A549 (cell line): ENCODE data around the gene SUV39H1. TPM values are rescaled to one million over a fixed set of nuclear protein-coding genes. Genes with fewer than 3 reads are reported as not detected.

Experiments used
- ATAC-seq, 2 experiments: fragments of 200-7000 bp in 1 of 2; fragments of >200 bp in 1 of 2; cut with Nextera tagmentation in 1 of 2; cut with Tn5 transposase in 1 of 2; 3 replicates each; pipeline versions ENCODE4 v1.8.0 to v1.9.1; 2018 to 2020; ENCODE audit warnings: mild to moderate bottlenecking in 1 of 2, moderate library complexity in 1 of 2
- CTCF ChIA-PET: fragments of 300-600 bp; sonication (Branson Sonifier 250); formaldehyde crosslinking; extraction: SDS; loops from one replicate; lab custom pipeline; 2021; ENCODE audit warnings: antibody characterized with exemption, inconsistent platforms; lab: Yijun Ruan, JAX
- POLR2A ChIA-PET: fragments of 350-600 bp; formaldehyde crosslinking; extraction: SDS; loops from one replicate; lab custom pipeline; 2021; ENCODE audit warnings: antibody characterized with exemption, inconsistent platforms; lab: Yijun Ruan, JAX
- DNase-seq, 2 experiments: peaks; one replicate each; pipeline versions ENCODE4 v3.0.0 to v3.0.0-alpha.2; 2011 to 2016; ENCODE audit warnings: low read depth in 1 of 2, low spot score in 1 of 2
- FAIRE-seq: peaks from 2 replicates; lab custom pipeline; 2011; peaks lifted over from hg19 to GRCh38; lab: Jason Lieb, UNC
- H3K27ac ChIP-seq, 2 experiments: fragments of >200 bp; sonication (Bioruptor Twin); formaldehyde crosslinking; 3 replicates each; pipeline ENCODE4 v1.5.1; 2016 to 2017
- H3K4me1 ChIP-seq: fragments of >200 bp; sonication (Bioruptor Twin); formaldehyde crosslinking; 3 replicates; pipeline ENCODE4 v1.6.1; 2016
- H3K4me2 ChIP-seq: fragments of >200 bp; sonication (Bioruptor Twin); formaldehyde crosslinking; 3 replicates; pipeline ENCODE4 v1.6.1; 2016
- H3K4me3 ChIP-seq: fragments of >200 bp; sonication (Bioruptor Twin); formaldehyde crosslinking; 3 replicates; pipeline ENCODE4 v1.5.1; 2016
- H3K9me3 ChIP-seq: fragments of >200 bp; sonication (Bioruptor Twin); formaldehyde crosslinking; 3 replicates; pipeline ENCODE4 v1.6.1; 2016
- BCL3 ChIP-seq: fragments of >200 bp; sonication (Bioruptor Twin); formaldehyde crosslinking; IDR thresholded peaks from 3 replicates; pipeline ENCODE4 v1.6.1; 2016
- CBX2 ChIP-seq: fragments of 200-600 bp; sonication (generic); IDR thresholded peaks from 2 replicates; pipeline ENCODE4 v1.6.1; 2016; ENCODE audit warnings: low read depth, mild to moderate bottlenecking, borderline replicate concordance
- CHD2 ChIP-seq: fragments of 150-350 bp; IDR thresholded peaks from 2 replicates; pipeline ENCODE4 v1.6.1; 2014; ENCODE audit warnings: low read length; ENCODE audit not compliant: partially characterized antibody
- CHD4 ChIP-seq: fragments of 200-600 bp; sonication (generic); IDR thresholded peaks from 2 replicates; pipeline ENCODE4 v1.6.1; 2016; ENCODE audit warnings: antibody characterized with exemption, mild to moderate bottlenecking, borderline replicate concordance
- EHF ChIP-seq: fragments of 250-450 bp; sonication (Bioruptor Pico); IDR thresholded peaks from 2 replicates; pipeline ENCODE4 v1.5.0; 2020; ENCODE audit warnings: mild to moderate bottlenecking
- FOSL2 ChIP-seq, 2 experiments: fragments of 450-650 bp in 1 of 2; fragments of >200 bp in 1 of 2; sonication (Bioruptor Twin) in 1 of 2; formaldehyde crosslinking; IDR thresholded peaks; 2 replicates each; pipeline versions ENCODE4 v1.5.0 to v1.6.1; 2016 to 2020; ENCODE audit warnings: mild to moderate bottlenecking in 1 of 2, moderate library complexity in 1 of 2
- FOXS1 ChIP-seq: fragments of 250-450 bp; sonication (Bioruptor Pico); IDR thresholded peaks from 2 replicates; pipeline ENCODE4 v1.5.0; 2020; ENCODE audit warnings: mild to moderate bottlenecking, moderate library complexity
- HMGXB4 ChIP-seq: fragments of 250-450 bp; sonication (Bioruptor Pico); IDR thresholded peaks from 2 replicates; pipeline ENCODE4 v1.5.0; 2021; ENCODE audit warnings: mild to moderate bottlenecking, moderate library complexity, borderline replicate concordance
- HOXB5 ChIP-seq: fragments of 250-450 bp; sonication (Bioruptor Pico); IDR thresholded peaks from 2 replicates; pipeline ENCODE4 v1.5.0; 2020; ENCODE audit warnings: mild to moderate bottlenecking, moderate library complexity
- JUN ChIP-seq, 2 experiments: fragments of >200 bp; sonication (Bioruptor Twin); formaldehyde crosslinking; IDR thresholded peaks; 2 replicates in 1 of 2; 3 replicates in 1 of 2; pipeline ENCODE4 v1.6.1; 2016 to 2017
- NFE2L2 ChIP-seq: fragments of 150-350 bp; conservative IDR thresholded peaks from 2 replicates; pipeline ENCODE4 v1.6.1; 2014; ENCODE audit warnings: low read length
- POLR2AphosphoS2 ChIP-seq: conservative IDR thresholded peaks from 2 replicates; pipeline ENCODE4 v1.6.1; 2012; ENCODE audit warnings: low read length, improper control_type of control experiment, inconsistent platforms
- RAD21 ChIP-seq, 2 experiments: fragments of >200 bp in 1 of 2; sonication (Bioruptor Twin) in 1 of 2; formaldehyde crosslinking in 1 of 2; IDR thresholded peaks in 1 of 2; conservative IDR thresholded peaks in 1 of 2; 2 replicates in 1 of 2; 3 replicates in 1 of 2; pipeline ENCODE4 v1.6.1; 2012 to 2018; ENCODE audit warnings: inconsistent platforms in 1 of 2
- RARB ChIP-seq: fragments of 250-450 bp; sonication (Bioruptor Pico); IDR thresholded peaks from 2 replicates; pipeline ENCODE4 v1.8.0; 2021; ENCODE audit warnings: mild to moderate bottlenecking, moderate library complexity
- RFX5 ChIP-seq: fragments of 450-650 bp; IDR thresholded peaks from 2 replicates; pipeline ENCODE4 v1.7.1; 2014; ENCODE audit warnings: antibody characterized with exemption, mild to moderate bottlenecking, moderate library complexity
- TFCP2L1 ChIP-seq: fragments of 250-450 bp; sonication (Bioruptor Pico); IDR thresholded peaks from 2 replicates; pipeline ENCODE4 v1.5.0; 2021; ENCODE audit warnings: mild to moderate bottlenecking
- ZC3H11A ChIP-seq: fragments of 450-650 bp; IDR thresholded peaks from 2 replicates; pipeline ENCODE4 v1.6.1; 2014; ENCODE audit warnings: antibody characterized with exemption, mild to moderate bottlenecking
- ZFP36 ChIP-seq: fragments of 450-650 bp; IDR thresholded peaks from 2 replicates; pipeline ENCODE4 v1.6.1; 2014; ENCODE audit warnings: borderline replicate concordance; ENCODE audit not compliant: partially characterized antibody
- ZNF302 ChIP-seq: fragments of 250-450 bp; sonication (Bioruptor Pico); IDR thresholded peaks from 2 replicates; pipeline ENCODE4 v1.9.0; 2021; ENCODE audit warnings: inconsistent platforms, mild to moderate bottlenecking, moderate library complexity
- WGBS: methylation state at CpG from one replicate; pipeline ENCODE4 v1.1.6; 2017; ENCODE audit errors: missing lambda C conversion rate; 5-methylcytosine and 5-hydroxymethylcytosine counted together
- polyA plus RNA-seq, 4 experiments: library from polyadenylated mRNA; depleted of rRNA in 3 of 4; stranded (reverse); fragments of >200 nt; fragmentation: RNase III in 1 of 4; extraction: RNeasy Plus Mini Kit Qiagen cat#74134 plus additional on column Dnase treatment in 1 of 4; gene quantifications; 2 replicates in 3 of 4; 3 replicates in 1 of 4; pipeline ENCODE4 v1.2.3, GENCODE V29; 2011 to 2017
- TF ChIP-seq, protein P1 (sequence below): fragments of >200 bp; sonication (Bioruptor Twin); formaldehyde crosslinking; IDR thresholded peaks from 3 replicates; pipeline ENCODE4 v1.5.1; 2016
- TF ChIP-seq, protein P2 (sequence below): fragments of 200-600 bp; sonication (generic); IDR thresholded peaks from 2 replicates; pipeline ENCODE4 v1.6.1; 2016; ENCODE audit warnings: antibody characterized with exemption, mild to moderate bottlenecking, moderate library complexity
- TF ChIP-seq, protein P3 (sequence below): fragments of >200 bp; sonication (Bioruptor Twin); formaldehyde crosslinking; IDR thresholded peaks from 2 replicates; pipeline ENCODE4 v1.6.1; 2016

SUV39H1 gene
- polyA plus RNA-seq, 2 of the 4 experiments (the other 2 are of a cell fraction), result 13.4 to 19.9 TPM

DNA sequence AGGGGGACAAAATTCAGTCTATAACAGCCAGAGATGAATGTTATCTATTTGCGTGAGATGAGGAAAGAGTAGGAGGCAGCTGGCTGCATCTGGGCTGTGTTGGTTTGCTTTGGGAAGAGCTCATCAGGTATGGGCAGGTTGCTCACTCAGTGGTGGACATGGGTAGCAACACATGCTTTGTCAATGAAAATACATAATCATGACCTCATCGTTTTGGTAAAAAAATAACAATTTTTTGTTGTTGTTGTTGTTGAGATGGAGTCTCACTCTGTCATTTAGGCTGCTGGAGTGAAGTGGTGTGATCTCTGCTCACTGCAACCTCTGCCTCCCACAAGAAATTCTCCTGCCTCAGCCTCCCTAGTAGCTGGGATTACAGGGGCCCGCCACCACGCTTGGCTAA, 48.7 kb downstream of the SUV39H1 start:
- 76% methylated on average over 4 of the region's 4 CpGs for WGBS
- no peaks in the 10 kb centered on the region for H3K9me3 ChIP-seq
- no peak for FAIRE-seq
- no peaks in the 10 kb centered on the region for H3K4me1 ChIP-seq
- POLR2A ChIA-PET, result no interaction called here
- no peak overlapping the region for H3K4me2 ChIP-seq
- TF ChIP-seq ZNF302 (no peak), HOXB5 (CRISPR knock-in tag) (no peak), EHF (CRISPR knock-in tag) (no peak), TFCP2L1 (CRISPR knock-in tag) (no peak), FOSL2 (IDR thresholded peaks at IDR 0.05) (no peak), FOSL2 (CRISPR knock-in tag; IDR thresholded peaks at IDR 0.05) (no peak), CHD2 (no peak), POLR2AphosphoS2 (no peak), ZC3H11A (no peak), RAD21 (conservative IDR thresholded peaks at IDR 0.05 in 1 of 2, IDR thresholded peaks at IDR 0.05 in 1 of 2) (no peak), CBX2 (no peak), ZFP36 (no peak)
- TF ChIP-seq, all 56 proteins: peak for 0
- CTCF ChIA-PET, result no interaction called here
- Histone ChIP-seq H3K27ac (no peak overlapping the region), H3K4me3 (no peak overlapping the region)
- DNase-seq (no peak), ATAC-seq (no peak)

DNA sequence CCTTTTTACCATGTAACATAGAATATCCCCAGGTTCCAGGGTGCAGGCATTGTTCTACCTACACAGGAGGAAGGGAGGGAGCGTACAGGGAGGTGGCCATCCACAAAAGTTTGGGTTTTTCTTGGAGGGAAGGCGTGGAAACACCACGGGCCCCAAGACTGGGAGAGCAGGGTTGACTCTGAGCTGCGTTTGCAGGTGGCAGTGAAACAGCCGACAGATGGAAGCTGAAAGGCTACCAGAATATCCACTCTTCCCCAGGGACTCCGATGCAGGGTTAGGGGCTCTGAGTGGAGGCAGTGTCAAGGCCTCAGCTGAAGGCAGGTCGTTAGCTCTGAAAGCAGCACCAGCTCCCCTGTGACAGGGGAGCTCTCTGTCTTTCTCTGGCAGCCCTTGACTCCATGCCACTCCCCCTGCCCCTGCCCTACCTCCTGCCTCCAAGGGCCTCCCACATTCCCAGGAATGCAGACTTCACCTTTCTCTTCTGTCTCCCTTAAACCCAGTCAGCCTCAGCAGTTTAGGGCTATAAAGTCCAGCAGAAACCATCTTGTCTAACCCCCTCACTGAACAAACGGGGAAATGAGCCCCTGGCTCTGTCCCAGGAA, 51.0 kb downstream of the SUV39H1 start:
- TF ChIP-seq BCL3 (no peak), HMGXB4 (CRISPR knock-in tag) (no peak), FOSL2 (IDR thresholded peaks at IDR 0.05) (no peak), FOSL2 (CRISPR knock-in tag; IDR thresholded peaks at IDR 0.05) (no peak), FOXS1 (no peak), NFE2L2 (no peak), RAD21 (conservative IDR thresholded peaks at IDR 0.05 in 1 of 2, IDR thresholded peaks at IDR 0.05 in 1 of 2) (no peak), JUN (IDR thresholded peaks at IDR 0.05) (no peak), RARB (CRISPR knock-in tag) (no peak), CHD4 (no peak), ZNF302 (no peak), RFX5 (no peak)
- TF ChIP-seq, protein P1, sequence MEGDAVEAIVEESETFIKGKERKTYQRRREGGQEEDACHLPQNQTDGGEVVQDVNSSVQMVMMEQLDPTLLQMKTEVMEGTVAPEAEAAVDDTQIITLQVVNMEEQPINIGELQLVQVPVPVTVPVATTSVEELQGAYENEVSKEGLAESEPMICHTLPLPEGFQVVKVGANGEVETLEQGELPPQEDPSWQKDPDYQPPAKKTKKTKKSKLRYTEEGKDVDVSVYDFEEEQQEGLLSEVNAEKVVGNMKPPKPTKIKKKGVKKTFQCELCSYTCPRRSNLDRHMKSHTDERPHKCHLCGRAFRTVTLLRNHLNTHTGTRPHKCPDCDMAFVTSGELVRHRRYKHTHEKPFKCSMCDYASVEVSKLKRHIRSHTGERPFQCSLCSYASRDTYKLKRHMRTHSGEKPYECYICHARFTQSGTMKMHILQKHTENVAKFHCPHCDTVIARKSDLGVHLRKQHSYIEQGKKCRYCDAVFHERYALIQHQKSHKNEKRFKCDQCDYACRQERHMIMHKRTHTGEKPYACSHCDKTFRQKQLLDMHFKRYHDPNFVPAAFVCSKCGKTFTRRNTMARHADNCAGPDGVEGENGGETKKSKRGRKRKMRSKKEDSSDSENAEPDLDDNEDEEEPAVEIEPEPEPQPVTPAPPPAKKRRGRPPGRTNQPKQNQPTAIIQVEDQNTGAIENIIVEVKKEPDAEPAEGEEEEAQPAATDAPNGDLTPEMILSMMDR, result no peak
- TF ChIP-seq, protein P2, sequence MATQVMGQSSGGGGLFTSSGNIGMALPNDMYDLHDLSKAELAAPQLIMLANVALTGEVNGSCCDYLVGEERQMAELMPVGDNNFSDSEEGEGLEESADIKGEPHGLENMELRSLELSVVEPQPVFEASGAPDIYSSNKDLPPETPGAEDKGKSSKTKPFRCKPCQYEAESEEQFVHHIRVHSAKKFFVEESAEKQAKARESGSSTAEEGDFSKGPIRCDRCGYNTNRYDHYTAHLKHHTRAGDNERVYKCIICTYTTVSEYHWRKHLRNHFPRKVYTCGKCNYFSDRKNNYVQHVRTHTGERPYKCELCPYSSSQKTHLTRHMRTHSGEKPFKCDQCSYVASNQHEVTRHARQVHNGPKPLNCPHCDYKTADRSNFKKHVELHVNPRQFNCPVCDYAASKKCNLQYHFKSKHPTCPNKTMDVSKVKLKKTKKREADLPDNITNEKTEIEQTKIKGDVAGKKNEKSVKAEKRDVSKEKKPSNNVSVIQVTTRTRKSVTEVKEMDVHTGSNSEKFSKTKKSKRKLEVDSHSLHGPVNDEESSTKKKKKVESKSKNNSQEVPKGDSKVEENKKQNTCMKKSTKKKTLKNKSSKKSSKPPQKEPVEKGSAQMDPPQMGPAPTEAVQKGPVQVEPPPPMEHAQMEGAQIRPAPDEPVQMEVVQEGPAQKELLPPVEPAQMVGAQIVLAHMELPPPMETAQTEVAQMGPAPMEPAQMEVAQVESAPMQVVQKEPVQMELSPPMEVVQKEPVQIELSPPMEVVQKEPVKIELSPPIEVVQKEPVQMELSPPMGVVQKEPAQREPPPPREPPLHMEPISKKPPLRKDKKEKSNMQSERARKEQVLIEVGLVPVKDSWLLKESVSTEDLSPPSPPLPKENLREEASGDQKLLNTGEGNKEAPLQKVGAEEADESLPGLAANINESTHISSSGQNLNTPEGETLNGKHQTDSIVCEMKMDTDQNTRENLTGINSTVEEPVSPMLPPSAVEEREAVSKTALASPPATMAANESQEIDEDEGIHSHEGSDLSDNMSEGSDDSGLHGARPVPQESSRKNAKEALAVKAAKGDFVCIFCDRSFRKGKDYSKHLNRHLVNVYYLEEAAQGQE, result no peak
- TF ChIP-seq, protein P3, sequence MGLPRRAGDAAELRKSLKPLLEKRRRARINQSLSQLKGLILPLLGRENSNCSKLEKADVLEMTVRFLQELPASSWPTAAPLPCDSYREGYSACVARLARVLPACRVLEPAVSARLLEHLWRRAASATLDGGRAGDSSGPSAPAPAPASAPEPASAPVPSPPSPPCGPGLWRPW, result no peak
- WGBS, result 49% methylated on average over 8 of the region's 8 CpGs
- POLR2A ChIA-PET, result interaction anchor here (1.6 kb wide), 1 partner anchor 10 kb away, joined by 8 read pairs; no protein-coding TSS in a partner anchor
- DNase-seq, result no peak
- Histone ChIP-seq H3K4me3 (no peak overlapping the region), H3K27ac (no peak overlapping the region), H3K4me1 (no peaks in the 10 kb centered on the region), H3K9me3 (no peaks in the 10 kb centered on the region), H3K4me2 (no peak overlapping the region)
- no peak for FAIRE-seq
- ATAC-seq, result no peak
- CTCF ChIA-PET, result interaction anchor here (0.6 kb wide), 1 partner anchor 1375 kb away, joined by 3 read pairs; no protein-coding TSS in a partner anchor
